Liver (tissue), 9 donors: Measurements from ENCODE around the gene FANCF. TPM values are rescaled to one million over a fixed set of nuclear protein-coding genes. Genes with fewer than 3 reads are reported as not detected.

Experiments
- DNase-seq: peaks from one replicate; pipeline ENCODE4 v3.0.0-alpha.2; 2017; ENCODE audit warnings: low spot score
- H3K27ac ChIP-seq, 2 donors: one replicate each; pipeline ENCODE4 v1.7.0; 2013; ENCODE audit warnings: inconsistent platforms in 2 of 2, low read length in 2 of 2, control low read depth in 1 of 2, low read depth in 1 of 2, mild to moderate bottlenecking in 1 of 2
- H3K27me3 ChIP-seq, 4 donors: one replicate each; pipeline versions ENCODE4 v1.6.1 to v1.7.0; 2013; ENCODE audit warnings: low read length in 3 of 4, inconsistent platforms in 1 of 4, mild to moderate bottlenecking in 1 of 4, moderate library complexity in 1 of 4; ENCODE audit not compliant: control insufficient read depth in 4 of 4, insufficient read depth in 4 of 4
- H3K36me3 ChIP-seq, 4 donors: one replicate each; pipeline versions ENCODE4 v1.6.1 to v1.7.0; 2013; ENCODE audit warnings: low read length in 3 of 4, mild to moderate bottlenecking in 3 of 4, low read depth in 1 of 4, moderate library complexity in 1 of 4; ENCODE audit not compliant: control insufficient read depth in 4 of 4, insufficient read depth in 3 of 4
- H3K4me1 ChIP-seq, 4 donors: one replicate each; pipeline versions ENCODE4 v1.6.1 to v1.7.0; 2013; ENCODE audit warnings: low read length in 3 of 4, mild to moderate bottlenecking in 3 of 4, moderate library complexity in 1 of 4; ENCODE audit not compliant: control insufficient read depth in 4 of 4, insufficient read depth in 4 of 4
- H3K4me3 ChIP-seq, 3 donors: one replicate each; pipeline versions ENCODE4 v1.6.1 to v1.7.0; 2013; ENCODE audit warnings: low read length in 3 of 3, control low read depth in 1 of 3, low read depth in 1 of 3, mild to moderate bottlenecking in 1 of 3
- H3K9ac ChIP-seq, 2 donors: one replicate each; pipeline ENCODE4 v1.7.0; 2013; ENCODE audit warnings: low read length in 2 of 2, mild to moderate bottlenecking in 2 of 2, moderate library complexity in 2 of 2, control low read depth in 1 of 2, low read depth in 1 of 2
- H3K9me3 ChIP-seq, 4 donors: one replicate each; pipeline versions ENCODE4 v1.6.1 to v1.7.0; 2013; ENCODE audit warnings: low read length in 3 of 4; ENCODE audit not compliant: control insufficient read depth in 4 of 4
- EGR1 ChIP-seq, 2 donors: IDR thresholded peaks; 2 replicates each; pipeline ENCODE4 v1.6.1; 2016 to 2018; ENCODE audit warnings: antibody characterized with exemption in 2 of 2, low read depth in 2 of 2
- FOXA1 ChIP-seq: IDR thresholded peaks from 2 replicates; pipeline ENCODE4 v1.6.1; 2016; ENCODE audit warnings: antibody characterized with exemption
- FOXA2 ChIP-seq: IDR thresholded peaks from 2 replicates; pipeline ENCODE4 v1.6.1; 2016; ENCODE audit warnings: antibody characterized with exemption
- GABPA ChIP-seq, 2 donors: IDR thresholded peaks in 1 of 2; conservative IDR thresholded peaks in 1 of 2; 2 replicates each; pipeline ENCODE4 v1.6.1; 2016; ENCODE audit warnings: antibody characterized with exemption in 2 of 2, mild to moderate bottlenecking in 1 of 2, moderate library complexity in 1 of 2
- HNF4A ChIP-seq, 2 donors: conservative IDR thresholded peaks; 2 replicates each; pipeline ENCODE4 v1.6.1; 2016; ENCODE audit warnings: antibody characterized with exemption in 2 of 2, mild to moderate bottlenecking in 2 of 2
- HNF4G ChIP-seq: IDR thresholded peaks from 2 replicates; pipeline ENCODE4 v1.6.1; 2016; ENCODE audit warnings: antibody characterized with exemption
- JUND ChIP-seq, 2 donors: IDR thresholded peaks; 2 replicates each; pipeline ENCODE4 v1.6.1; 2016; ENCODE audit warnings: antibody characterized with exemption in 2 of 2
- RAD21 ChIP-seq, 2 donors: IDR thresholded peaks; 2 replicates each; pipeline ENCODE4 v1.6.1; 2016; ENCODE audit warnings: antibody characterized with exemption in 2 of 2, mild to moderate bottlenecking in 2 of 2
- RXRA ChIP-seq, 2 donors: IDR thresholded peaks; 2 replicates each; pipeline ENCODE4 v1.6.1; 2017 to 2018; ENCODE audit warnings: antibody characterized with exemption in 2 of 2, mild to moderate bottlenecking in 1 of 2
- SP1 ChIP-seq: IDR thresholded peaks from 2 replicates; pipeline ENCODE4 v1.6.1; 2018; ENCODE audit warnings: antibody characterized with exemption, mild to moderate bottlenecking
- TAF1 ChIP-seq: conservative IDR thresholded peaks from 2 replicates; pipeline ENCODE4 v1.6.1; 2016; ENCODE audit warnings: antibody characterized with exemption, mild to moderate bottlenecking
- YY1 ChIP-seq: IDR thresholded peaks from 2 replicates; pipeline ENCODE4 v1.6.1; 2016; ENCODE audit warnings: antibody characterized with exemption, mild to moderate bottlenecking
- WGBS: extraction: QIAGEN DNeasy Blood & Tissue Kit; methylation state at CpG from one replicate; pipeline ENCODE4 v1.1.7; 2013; 5-methylcytosine and 5-hydroxymethylcytosine counted together
- polyA plus RNA-seq, 2 donors: library from polyadenylated mRNA; stranded (reverse) in 1 of 2; unstranded in 1 of 2; fragments of 200-250 nt in 1 of 2; fragments of >200 nt in 1 of 2; fragmentation: Nextera tagmentation in 1 of 2; extraction: Ambion mirVana in 1 of 2; gene quantifications; one replicate each; pipeline versions ENCODE4 v1.2.1 to v1.2.3, GENCODE V29; 2013 to 2015
- total RNA-seq, 2 donors: library from RNA; depleted of rRNA; stranded (reverse); fragments of >200 nt; gene quantifications; one replicate each; pipeline ENCODE4 v1.2.3, GENCODE V29; 2014
- TF ChIP-seq, protein P1 (sequence below): IDR thresholded peaks from 2 replicates; pipeline ENCODE4 v1.6.1; 2016; ENCODE audit warnings: antibody characterized with exemption
- TF ChIP-seq, protein P2 (sequence below): IDR thresholded peaks from 2 replicates; pipeline ENCODE4 v1.6.1; 2016; ENCODE audit warnings: antibody characterized with exemption, mild to moderate bottlenecking
- TF ChIP-seq, protein P3 (sequence below): IDR thresholded peaks from 2 replicates; pipeline ENCODE4 v1.6.1; 2016; ENCODE audit warnings: antibody characterized with exemption
- TF ChIP-seq, protein P4 (sequence below): fragments of 150-350 bp; IDR thresholded peaks from 2 replicates; pipeline ENCODE4 v1.5.1; 2017; ENCODE audit warnings: improper control_type of control experiment, low read depth, low read length; ENCODE audit not compliant: missing input control
- donor health status: healthy.
- donor health status: healthy.
- donor health status: healthy.
- donor health status: healthy.
- donor health status: healthy.

FANCF gene
- total and polyA plus RNA-seq, 4 donors = 4.6 to 5.9 (median 5.1) TPM

DNA sequence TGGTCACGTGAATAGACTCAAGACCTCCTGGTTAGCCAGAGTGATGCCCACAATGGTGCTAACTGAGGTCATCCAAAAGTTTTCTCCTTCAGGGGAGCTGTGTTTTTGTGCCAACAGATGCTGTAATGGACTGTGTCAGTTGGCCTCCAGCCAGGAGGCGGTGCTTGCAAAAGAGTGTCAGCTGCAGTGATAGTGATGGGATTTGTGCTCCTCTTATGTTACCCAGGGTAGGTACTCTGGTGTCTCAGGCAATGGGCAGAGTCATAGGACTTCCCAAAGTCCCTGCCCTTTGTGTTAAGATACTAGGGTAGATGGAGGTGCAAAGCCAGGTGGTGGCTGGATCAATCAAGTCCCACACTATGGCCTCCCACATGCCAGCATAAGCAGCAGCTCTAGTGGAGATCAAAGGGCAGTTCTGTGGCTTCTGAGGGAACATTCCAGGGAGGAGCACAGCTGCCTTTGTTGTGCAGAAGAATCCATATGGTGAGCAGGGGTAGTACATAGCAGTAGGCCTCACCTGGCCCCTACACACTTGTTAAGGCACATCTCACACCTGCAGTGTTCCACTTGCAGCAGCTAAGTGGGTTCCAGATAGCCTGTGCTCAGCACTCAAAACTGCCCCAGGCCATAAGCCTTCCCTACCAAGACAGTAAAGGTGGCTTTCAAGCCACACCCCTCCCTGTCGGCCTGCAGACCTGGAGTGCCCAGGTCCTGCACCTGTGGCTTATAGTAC, 9.4 kb upstream of the FANCF start:
- H3K9me3 ChIP-seq = no peaks in the 10 kb centered on the region
- peak; percentile 51 for DNase-seq
- no peak overlapping the region for H3K9ac ChIP-seq
- H3K4me1 ChIP-seq = peaks cover 0 to 6% (median 0%) of the 10 kb centered on the region in 4 donors
- no peaks in the 10 kb centered on the region for H3K36me3 ChIP-seq
- H3K27ac ChIP-seq = no peak overlapping the region
- H3K4me3 ChIP-seq = no peak overlapping the region
- 75% methylated on average over 3 of the region's 3 CpGs for WGBS
- no peaks in the 10 kb centered on the region for H3K27me3 ChIP-seq
- TF ChIP-seq HNF4A (conservative IDR thresholded peaks at IDR 0.05) (peak; percentile 38 to 53), YY1 (peak; percentile 25), EGR1 (IDR thresholded peaks at IDR 0.05; ENCODE audit: low read depth in 2 of 2) (no peak), FOXA1 (no peak), SP1 (no peak)

DNA sequence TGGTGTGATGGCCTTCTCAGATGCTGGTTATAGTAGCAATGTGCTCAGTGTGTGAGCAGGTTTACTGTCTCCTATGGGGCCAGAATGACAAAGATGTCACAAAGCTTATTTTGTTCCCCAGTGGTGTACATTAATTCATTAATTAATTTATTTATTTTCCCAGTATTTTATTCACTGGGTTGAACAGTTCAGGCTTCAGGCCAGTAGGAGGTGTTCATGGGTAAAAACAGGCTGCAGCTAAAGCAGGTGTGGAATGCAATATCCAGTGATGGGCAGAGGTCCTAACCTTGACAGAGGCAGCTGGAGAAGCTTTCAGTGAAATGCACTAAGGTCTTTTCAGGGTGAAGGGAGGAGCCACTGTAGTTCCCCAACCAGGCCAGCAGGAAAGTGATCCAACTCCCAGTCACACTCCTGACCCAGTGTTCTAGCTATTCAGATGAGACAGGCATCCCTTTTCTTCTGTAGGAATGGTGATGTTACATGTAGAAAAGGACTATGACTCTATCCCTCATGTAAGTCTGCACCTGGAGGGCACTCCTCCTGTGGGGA, 7.8 kb upstream of the FANCF start:
- Histone ChIP-seq H3K36me3 (no peaks in the 10 kb centered on the region), H3K4me3 (no peak overlapping the region), H3K9ac (no peak overlapping the region), H3K4me1 (peaks cover 0 to 6% (median 0%) of the 10 kb centered on the region in 4 donors), H3K27ac (no peak overlapping the region), H3K9me3 (no peaks in the 10 kb centered on the region), H3K27me3 (no peaks in the 10 kb centered on the region)
- no peak for DNase-seq
- peak in 1 of 2 donors; percentile 48 for TF ChIP-seq RAD21 (IDR thresholded peaks at IDR 0.05)
- TF ChIP-seq SP1 = no peak
- no peak for TF ChIP-seq RXRA (IDR thresholded peaks at IDR 0.05)
- TF ChIP-seq FOXA2 = no peak

DNA sequence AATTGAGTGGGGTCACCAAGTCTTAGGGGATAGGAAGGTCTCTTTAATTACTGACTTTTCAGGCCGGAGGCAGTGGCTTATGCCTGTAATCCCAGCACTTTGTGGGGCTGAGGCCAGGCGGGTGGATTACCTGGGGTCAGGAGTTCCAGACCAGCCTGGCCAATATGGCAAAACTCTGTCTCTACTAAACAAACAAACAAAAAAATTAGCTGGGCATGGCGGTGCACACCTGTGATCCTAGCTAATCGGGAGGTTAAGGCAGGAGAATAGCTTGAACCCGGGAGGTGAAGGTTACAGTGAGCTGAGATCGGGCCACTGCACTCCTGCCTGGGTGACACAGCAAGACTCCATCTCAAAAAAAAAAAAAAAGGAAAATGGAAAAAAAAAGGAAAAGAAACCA, 1.8 kb upstream of the FANCF start:
- TF ChIP-seq TAF1 (no peak), YY1 (no peak), GABPA (IDR thresholded peaks at IDR 0.05 in 1 of 2, conservative IDR thresholded peaks at IDR 0.05 in 1 of 2) (no peak), FOXA2 (no peak), JUND (IDR thresholded peaks at IDR 0.05) (no peak), HNF4G (no peak)
- TF ChIP-seq, protein P1, sequence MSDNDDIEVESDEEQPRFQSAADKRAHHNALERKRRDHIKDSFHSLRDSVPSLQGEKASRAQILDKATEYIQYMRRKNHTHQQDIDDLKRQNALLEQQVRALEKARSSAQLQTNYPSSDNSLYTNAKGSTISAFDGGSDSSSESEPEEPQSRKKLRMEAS = no peak
- TF ChIP-seq, protein P2, sequence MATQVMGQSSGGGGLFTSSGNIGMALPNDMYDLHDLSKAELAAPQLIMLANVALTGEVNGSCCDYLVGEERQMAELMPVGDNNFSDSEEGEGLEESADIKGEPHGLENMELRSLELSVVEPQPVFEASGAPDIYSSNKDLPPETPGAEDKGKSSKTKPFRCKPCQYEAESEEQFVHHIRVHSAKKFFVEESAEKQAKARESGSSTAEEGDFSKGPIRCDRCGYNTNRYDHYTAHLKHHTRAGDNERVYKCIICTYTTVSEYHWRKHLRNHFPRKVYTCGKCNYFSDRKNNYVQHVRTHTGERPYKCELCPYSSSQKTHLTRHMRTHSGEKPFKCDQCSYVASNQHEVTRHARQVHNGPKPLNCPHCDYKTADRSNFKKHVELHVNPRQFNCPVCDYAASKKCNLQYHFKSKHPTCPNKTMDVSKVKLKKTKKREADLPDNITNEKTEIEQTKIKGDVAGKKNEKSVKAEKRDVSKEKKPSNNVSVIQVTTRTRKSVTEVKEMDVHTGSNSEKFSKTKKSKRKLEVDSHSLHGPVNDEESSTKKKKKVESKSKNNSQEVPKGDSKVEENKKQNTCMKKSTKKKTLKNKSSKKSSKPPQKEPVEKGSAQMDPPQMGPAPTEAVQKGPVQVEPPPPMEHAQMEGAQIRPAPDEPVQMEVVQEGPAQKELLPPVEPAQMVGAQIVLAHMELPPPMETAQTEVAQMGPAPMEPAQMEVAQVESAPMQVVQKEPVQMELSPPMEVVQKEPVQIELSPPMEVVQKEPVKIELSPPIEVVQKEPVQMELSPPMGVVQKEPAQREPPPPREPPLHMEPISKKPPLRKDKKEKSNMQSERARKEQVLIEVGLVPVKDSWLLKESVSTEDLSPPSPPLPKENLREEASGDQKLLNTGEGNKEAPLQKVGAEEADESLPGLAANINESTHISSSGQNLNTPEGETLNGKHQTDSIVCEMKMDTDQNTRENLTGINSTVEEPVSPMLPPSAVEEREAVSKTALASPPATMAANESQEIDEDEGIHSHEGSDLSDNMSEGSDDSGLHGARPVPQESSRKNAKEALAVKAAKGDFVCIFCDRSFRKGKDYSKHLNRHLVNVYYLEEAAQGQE = no peak
- TF ChIP-seq, protein P3, sequence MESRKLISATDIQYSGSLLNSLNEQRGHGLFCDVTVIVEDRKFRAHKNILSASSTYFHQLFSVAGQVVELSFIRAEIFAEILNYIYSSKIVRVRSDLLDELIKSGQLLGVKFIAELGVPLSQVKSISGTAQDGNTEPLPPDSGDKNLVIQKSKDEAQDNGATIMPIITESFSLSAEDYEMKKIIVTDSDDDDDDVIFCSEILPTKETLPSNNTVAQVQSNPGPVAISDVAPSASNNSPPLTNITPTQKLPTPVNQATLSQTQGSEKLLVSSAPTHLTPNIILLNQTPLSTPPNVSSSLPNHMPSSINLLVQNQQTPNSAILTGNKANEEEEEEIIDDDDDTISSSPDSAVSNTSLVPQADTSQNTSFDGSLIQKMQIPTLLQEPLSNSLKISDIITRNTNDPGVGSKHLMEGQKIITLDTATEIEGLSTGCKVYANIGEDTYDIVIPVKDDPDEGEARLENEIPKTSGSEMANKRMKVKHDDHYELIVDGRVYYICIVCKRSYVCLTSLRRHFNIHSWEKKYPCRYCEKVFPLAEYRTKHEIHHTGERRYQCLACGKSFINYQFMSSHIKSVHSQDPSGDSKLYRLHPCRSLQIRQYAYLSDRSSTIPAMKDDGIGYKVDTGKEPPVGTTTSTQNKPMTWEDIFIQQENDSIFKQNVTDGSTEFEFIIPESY = no peak
- TF ChIP-seq, protein P4, sequence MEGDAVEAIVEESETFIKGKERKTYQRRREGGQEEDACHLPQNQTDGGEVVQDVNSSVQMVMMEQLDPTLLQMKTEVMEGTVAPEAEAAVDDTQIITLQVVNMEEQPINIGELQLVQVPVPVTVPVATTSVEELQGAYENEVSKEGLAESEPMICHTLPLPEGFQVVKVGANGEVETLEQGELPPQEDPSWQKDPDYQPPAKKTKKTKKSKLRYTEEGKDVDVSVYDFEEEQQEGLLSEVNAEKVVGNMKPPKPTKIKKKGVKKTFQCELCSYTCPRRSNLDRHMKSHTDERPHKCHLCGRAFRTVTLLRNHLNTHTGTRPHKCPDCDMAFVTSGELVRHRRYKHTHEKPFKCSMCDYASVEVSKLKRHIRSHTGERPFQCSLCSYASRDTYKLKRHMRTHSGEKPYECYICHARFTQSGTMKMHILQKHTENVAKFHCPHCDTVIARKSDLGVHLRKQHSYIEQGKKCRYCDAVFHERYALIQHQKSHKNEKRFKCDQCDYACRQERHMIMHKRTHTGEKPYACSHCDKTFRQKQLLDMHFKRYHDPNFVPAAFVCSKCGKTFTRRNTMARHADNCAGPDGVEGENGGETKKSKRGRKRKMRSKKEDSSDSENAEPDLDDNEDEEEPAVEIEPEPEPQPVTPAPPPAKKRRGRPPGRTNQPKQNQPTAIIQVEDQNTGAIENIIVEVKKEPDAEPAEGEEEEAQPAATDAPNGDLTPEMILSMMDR = no peak
- H3K36me3 ChIP-seq = no peaks in the 10 kb centered on the region
- peaks cover 1 to 13% (median 7%) of the 10 kb centered on the region in 4 donors for H3K4me1 ChIP-seq
- H3K27me3 ChIP-seq = no peaks in the 10 kb centered on the region
- no peak overlapping the region for H3K4me3 ChIP-seq
- H3K9ac ChIP-seq = no peak overlapping the region
- DNase-seq = no peak
- no peak overlapping the region for H3K27ac ChIP-seq
- 96% methylated on average over 6 of the region's 6 CpGs for WGBS
- no peaks in the 10 kb centered on the region for H3K9me3 ChIP-seq
